Activated naive CD4-positive, alpha-beta T cell treated with anti-CD3 and anti-CD28 coated beads, Interleukin-2, amount 50 U/mL, for 16 hours (primary cell): Measurements from ENCODE around the gene EXOSC9.
"Not testable (repeated sequence)": the region's sequence is repeated elsewhere in the genome, so short reads cannot be mapped to it uniquely, and the experiment has no call there.

Source experiments
- DNase-seq: peaks from one replicate; pipeline ENCODE4 v3.0.0-alpha.2; 2020

The EXOSC9 gene, protein sequence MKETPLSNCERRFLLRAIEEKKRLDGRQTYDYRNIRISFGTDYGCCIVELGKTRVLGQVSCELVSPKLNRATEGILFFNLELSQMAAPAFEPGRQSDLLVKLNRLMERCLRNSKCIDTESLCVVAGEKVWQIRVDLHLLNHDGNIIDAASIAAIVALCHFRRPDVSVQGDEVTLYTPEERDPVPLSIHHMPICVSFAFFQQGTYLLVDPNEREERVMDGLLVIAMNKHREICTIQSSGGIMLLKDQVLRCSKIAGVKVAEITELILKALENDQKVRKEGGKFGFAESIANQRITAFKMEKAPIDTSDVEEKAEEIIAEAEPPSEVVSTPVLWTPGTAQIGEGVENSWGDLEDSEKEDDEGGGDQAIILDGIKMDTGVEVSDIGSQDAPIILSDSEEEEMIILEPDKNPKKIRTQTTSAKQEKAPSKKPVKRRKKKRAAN

DNA sequence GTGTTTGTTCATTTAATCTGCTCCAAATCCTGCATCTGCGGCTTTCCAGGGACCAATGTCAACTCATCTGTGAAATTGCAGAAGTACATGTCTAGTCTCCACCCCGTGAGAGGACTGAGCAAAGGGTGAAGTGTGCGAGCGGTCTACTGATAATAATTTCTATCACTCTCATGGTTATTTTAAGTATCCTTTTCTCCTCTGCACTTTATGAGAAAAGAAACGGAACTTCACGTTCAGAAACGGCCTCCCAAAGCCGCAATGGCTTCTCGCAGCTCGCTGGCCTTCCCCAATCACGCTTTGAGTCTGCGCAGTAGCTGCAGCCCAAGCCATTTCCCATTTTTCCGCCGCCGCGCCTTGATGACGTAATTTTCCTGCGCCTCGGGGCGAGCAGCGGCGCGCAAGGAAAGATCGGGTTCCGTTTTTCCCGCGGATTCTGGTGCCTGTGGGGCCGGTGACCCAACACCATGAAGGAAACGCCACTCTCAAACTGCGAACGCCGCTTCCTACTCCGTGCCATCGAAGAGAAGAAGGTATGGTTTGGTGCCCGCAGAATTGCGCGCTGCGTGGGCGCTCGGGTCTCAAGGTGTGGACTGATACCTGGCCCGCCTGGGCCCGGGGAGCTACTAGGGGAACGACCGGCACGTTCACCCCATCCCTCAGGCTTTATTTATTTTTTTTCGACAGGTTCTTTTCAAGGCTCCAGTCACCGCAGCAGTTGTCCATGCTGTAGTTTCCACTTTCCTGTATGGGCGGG lies at the start of gene EXOSC9:
EXOSC9 (plus strand) TSS at position 363 of the 754 bp plus-strand sequence; CDS start at position 465, 102 bp downstream.
- peak; percentile 92 for DNase-seq

GRCh38 chr4:121752142-121752541 lies 49.0 kb upstream of the EXOSC9 start:
- not testable (repeated sequence) for DNase-seq

DNA sequence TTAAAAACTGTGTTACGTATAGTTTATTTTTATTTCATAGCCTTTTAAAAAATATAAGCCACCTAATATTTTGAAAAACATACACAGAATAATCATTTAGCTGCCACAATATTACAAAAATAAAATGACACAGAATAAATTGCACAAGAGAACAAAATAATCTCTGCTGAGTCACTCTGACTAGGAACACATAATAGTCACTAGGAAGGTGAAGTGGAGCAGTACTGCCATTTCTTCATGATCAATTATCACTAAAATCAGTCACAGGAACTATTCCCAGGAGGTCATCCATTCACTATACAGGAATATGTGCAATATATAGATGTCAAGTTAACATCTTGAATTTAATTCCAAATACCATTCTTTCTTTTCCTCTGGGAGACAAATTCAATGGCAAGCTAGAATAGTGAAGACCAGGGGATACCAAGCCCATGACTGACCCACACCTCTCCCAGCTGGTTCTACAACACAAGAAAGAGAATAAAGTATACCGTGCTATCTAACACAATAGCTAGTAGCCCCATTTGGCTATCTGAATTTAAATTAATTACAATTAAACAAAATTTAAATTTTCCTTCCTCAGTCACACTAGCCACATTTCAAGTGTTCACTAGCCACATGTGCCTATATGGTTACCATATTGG lies 42.1 kb upstream of the EXOSC9 start:
- no peak for DNase-seq

GRCh38 chr4:121760205-121760604 lies 40.9 kb upstream of the EXOSC9 start:
- DNase-seq: no peak

DNA sequence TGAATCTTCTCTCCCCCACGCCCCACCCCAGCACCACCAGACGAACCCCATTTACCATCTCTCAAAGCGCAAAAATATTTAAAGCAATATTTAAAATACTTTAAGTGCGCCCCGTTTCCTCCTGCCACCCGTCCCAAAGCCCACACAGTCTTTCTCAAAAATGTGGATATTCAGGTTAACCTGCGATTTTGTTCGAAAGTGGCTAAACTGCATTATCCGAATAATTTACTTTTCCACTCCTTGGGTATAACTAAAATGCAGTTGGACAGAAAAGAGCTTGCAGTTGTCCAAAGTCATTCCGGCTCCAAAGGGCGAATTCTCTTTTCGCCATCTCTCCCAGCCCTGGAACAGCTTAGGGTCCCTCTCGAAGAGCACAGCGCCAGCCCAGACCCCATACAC lies 36.8 kb upstream of the EXOSC9 start:
- no peak for DNase-seq

DNA sequence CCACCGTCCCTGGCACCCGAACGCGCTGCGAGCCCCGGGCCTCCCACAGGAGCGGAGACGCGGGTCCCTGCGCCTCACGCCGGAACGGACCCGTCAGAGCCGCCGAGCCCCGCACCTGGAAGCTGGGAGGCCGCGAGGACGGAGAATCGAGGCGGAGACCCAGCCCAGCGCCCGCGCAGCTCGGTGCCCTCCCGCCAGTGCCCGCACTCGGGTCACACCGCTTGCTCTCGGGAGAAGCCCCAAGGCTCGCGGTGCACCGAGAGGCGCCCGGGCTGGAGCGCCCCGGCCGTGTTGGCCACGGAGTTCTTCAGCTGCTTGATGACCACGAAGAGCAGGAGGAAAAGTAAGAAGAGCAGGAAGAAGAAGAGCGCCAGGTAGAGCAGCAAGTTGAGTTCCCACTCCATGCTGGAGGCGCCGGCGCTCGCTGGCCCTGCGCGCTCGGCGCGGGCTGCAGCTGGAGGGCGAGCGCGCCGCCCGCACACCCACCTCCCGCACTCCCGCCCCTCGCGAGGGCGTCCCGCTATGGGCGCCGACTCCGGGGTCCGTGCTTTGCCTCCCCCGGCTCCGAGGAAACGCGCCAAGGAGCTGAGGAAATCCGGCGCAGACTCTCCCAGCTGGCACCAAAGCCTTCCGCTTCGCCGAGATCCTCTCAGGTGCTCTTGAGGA lies 36.3 kb upstream of the EXOSC9 start, which contains the start of gene SMIM43:
SMIM43 (minus strand) TSS at position 463 of the 666 bp plus-strand sequence; CDS start at position 404, 59 bp downstream.
- DNase-seq: peak; percentile 12

- DNase-seq: no peak
Observed at GRCh38 chr4:121765368-121765705, 35.8 kb upstream of the EXOSC9 start.

DNA sequence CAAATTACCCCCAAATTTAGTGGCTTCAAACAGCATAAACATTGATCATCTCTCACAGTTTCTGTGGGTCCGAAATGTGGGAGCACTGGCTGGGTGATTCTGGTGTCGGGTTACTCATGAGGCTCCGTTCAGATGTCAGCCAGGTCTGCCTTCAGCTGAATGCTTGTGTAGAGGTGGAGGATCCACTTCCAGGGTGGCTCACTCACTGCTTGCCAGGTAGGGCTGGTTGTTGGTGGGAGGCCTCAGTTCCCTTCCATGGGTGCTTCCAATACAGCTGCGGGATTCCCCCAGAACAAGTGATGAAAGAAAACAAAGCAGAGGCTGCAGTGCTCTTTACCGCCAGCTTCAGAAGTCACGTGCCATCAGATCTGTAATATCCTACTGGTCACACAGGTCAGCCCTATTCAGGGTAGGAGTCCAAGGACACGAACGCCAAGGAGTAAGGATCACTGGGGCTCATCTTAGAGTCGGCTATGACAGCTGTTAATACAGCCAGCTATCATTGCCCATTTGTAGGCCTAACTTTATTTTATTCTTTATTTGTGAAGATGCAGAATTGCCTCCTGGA lies 35.1 kb upstream of the EXOSC9 start:
- DNase-seq: no peak

DNA sequence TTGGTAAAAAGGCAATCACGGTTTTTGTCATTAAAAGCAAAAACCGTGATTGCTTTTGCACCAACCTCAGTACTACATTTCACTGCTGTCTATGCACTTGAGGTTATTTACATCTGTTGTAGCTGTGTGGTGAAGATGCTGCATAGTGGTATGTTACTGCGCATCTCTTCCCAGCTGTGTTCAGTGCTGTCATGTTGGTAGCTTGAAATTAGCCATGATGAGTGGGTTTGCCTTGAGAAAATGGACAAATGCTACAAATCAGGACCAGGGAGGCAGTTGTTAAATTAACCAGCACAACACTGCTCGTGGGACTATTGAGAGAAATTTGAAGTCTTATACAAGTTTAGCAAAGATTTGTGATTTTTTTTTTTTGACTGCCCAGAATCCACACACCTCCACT lies 34.0 kb upstream of the EXOSC9 start:
- no peak for DNase-seq

DNA sequence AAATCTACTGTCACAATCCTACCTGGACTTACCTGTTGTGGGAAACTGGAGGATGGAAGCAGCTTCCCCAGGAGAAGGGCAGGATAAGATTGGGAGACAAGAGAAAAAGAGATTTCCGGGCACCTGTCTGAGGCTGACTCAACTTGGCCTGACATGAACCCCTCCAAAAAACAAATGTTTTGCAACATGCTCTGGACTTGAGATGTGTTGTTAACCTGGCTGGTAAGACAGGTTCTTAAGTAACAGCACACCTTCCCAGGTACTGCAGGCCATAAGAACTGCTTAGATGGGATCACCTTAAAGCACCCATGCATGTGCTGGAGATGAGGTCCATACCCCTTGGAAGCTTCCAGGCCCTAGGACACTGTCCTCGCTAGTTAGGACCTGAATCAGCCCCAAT lies 31.8 kb upstream of the EXOSC9 start:
- no peak for DNase-seq

- DNase-seq: no peak
Observed at GRCh38 chr4:121771869-121772268, 29.3 kb upstream of the EXOSC9 start.

DNA sequence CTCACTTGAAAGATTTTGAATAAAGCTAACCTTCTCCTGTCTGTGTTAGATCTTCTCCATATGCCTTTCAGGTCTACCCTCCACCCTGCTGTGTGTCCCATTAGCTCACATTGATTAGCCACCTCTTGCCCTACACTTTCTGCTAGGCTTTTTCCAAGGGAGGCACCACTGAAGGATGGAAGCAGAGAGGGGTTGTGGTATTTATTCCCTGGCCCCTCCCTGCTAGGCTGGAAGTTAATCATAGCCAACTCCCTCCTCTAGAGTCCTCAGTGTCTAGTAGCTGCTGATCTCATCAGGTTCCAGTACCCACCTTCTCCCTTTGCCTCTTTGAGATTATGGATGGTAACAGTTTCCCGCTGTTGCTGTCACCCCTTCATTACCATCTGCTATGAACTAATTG lies 27.2 kb upstream of the EXOSC9 start:
- DNase-seq: no peak

- no peak for DNase-seq
Observed at GRCh38 chr4:121776610-121777401, 24.3 kb upstream of the EXOSC9 start.

GRCh38 chr4:121777625-121778024 lies 23.5 kb upstream of the EXOSC9 start:
- no peak for DNase-seq

- no peak for DNase-seq
Observed at GRCh38 chr4:121778991-121779628, 22.0 kb upstream of the EXOSC9 start.

DNA sequence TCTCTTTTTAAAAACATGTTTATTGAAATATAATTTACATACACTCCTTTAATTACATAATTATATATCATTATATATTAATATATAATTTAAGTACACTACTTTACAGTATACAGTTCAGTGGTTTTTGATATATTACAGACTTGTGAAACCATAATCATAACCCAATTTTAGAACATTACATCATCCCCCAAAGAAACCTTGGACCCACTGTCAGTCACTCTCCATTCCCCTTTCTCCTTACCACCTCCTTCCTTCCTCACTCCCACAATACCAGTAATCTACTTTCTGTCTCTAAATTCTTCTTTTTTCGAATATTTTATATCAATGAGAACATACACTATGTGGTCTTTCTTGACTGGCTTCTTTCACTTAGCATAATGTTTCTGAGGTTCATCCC lies 17.9 kb upstream of the EXOSC9 start:
- DNase-seq: no peak

GRCh38 chr4:121784401-121784800 lies 16.7 kb upstream of the EXOSC9 start:
- no peak for DNase-seq

DNA sequence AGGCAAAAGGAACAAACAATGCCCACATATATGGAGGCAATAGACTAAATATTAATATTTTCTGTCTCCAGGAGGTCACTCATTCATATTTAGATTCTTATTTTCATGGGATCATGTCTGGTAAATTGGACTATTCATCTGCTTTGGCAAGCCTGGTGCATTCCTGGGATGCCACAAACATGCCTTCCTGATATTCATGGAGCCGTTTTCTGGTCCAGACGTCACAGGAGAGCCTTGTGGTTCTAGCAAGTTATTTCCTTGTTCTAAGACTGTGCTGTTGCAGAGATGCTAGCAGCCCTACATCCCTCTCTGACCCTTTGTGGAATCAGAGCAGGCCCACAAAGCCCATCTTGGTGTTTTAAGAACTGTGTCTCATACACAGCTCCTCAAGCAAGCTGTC lies 16.1 kb upstream of the EXOSC9 start:
- DNase-seq: no peak

DNA sequence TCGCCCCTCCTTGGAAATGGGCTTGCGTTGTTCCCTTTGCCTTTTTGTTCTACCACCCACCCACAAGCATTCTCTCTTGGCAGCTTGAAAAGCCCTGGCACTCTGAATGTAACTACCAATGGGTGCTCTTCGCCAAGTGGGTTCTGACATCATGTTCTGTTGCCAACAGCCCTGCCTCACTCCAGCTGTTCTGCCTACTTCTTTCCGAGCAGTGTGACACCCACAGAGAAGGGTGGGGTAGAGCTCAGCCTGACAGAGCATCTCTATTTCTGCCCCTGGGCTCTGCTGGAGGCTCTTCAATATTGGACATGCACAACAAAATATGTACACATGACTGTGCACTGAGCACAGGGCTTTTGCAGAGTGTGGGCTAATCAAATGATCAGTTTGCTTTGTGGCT lies 15.6 kb upstream of the EXOSC9 start:
- DNase-seq: no peak

DNA sequence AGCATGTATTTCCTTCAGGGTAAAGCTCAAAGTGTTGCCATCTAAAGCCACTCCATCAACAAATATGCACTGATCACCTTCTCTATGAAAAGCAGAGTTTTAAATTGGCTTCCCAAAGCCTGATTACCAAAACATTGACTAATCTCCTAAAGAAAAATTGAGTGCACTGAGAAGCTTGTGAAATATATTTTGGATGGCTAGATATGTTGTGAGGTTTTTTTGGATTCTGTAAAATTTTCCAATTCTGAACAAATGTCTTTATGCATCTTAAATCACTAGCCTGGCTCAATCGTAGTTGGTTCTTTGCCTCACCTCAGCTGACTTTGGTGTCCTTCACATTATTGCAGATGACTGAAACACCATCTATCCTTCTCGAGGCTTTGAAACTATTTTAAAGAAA lies 14.9 kb upstream of the EXOSC9 start:
- DNase-seq: no peak

GRCh38 chr4:121788896-121789295 lies 12.2 kb upstream of the EXOSC9 start:
- no peak for DNase-seq
